Smooth muscle cell (in vitro differentiated cells): ENCODE data around the gene SLC16A8. TPM values are rescaled to one million over a fixed set of nuclear protein-coding genes. Genes with fewer than 3 reads are reported as not detected.

Source experiments
- DNase-seq: peaks from one replicate; lab custom pipeline; 2025; ENCODE audit not compliant: unreplicated experiment; lab: John Stamatoyannopoulos, UW
- H2AFZ ChIP-seq: fragments of 200-600 bp; sonication (generic); 2 replicates; pipeline ENCODE4 v1.6.0; 2016; ENCODE audit warnings: antibody characterized with exemption, low read depth, mild to moderate bottlenecking
- H3F3A ChIP-seq: fragments of 200-600 bp; sonication (generic); 2 replicates; pipeline ENCODE4 v1.6.0; 2017; ENCODE audit warnings: antibody characterized with exemption, low read depth
- H3K27ac ChIP-seq: fragments of 200-600 bp; sonication (generic); 2 replicates; pipeline ENCODE4 v1.5.1; 2016; ENCODE audit warnings: low read depth, mild to moderate bottlenecking
- H3K27me3 ChIP-seq: fragments of 200-600 bp; sonication (generic); 2 replicates; pipeline ENCODE4 v1.6.1; 2016; ENCODE audit warnings: low read depth, mild to moderate bottlenecking
- H3K36me3 ChIP-seq: fragments of 200-600 bp; sonication (generic); 2 replicates; pipeline ENCODE4 v1.5.1; 2016; ENCODE audit warnings: low read depth
- H3K4me1 ChIP-seq: fragments of 200-600 bp; sonication (generic); 2 replicates; pipeline ENCODE4 v1.5.1; 2016; ENCODE audit warnings: low read depth
- H3K4me2 ChIP-seq: fragments of 200-600 bp; sonication (generic); 2 replicates; pipeline ENCODE4 v1.6.0; 2016; ENCODE audit warnings: mild to moderate bottlenecking
- H3K4me3 ChIP-seq: fragments of 200-600 bp; sonication (generic); 2 replicates; pipeline ENCODE4 v1.5.1; 2016; ENCODE audit warnings: mild to moderate bottlenecking
- H3K79me2 ChIP-seq: fragments of 200-600 bp; sonication (generic); 2 replicates; pipeline ENCODE4 v1.6.0; 2016; ENCODE audit warnings: low read depth, mild to moderate bottlenecking
- H3K9ac ChIP-seq: fragments of 200-600 bp; sonication (generic); 2 replicates; pipeline ENCODE4 v1.6.0; 2016; ENCODE audit warnings: low read depth
- H3K9me3 ChIP-seq: fragments of 200-600 bp; sonication (generic); replicated peaks from 2 replicates; pipeline ENCODE4 v1.5.1; 2016; ENCODE audit warnings: low read depth
- H4K20me1 ChIP-seq: fragments of 200-600 bp; sonication (generic); 2 replicates; pipeline ENCODE4 v1.6.0; 2016; ENCODE audit warnings: low read depth
- WGBS: methylation state at CpG from one replicate; pipeline ENCODE4 v1.1.7; 2016; ENCODE audit warnings: low lambda C conversion rate; 5-methylcytosine and 5-hydroxymethylcytosine counted together
- polyA plus RNA-seq: library from polyadenylated mRNA; unstranded; fragments of >200 nt; fragmentation: Nextera tagmentation; extraction: Ambion mirVana; gene quantifications from 2 replicates; pipeline ENCODE4 v1.2.1, GENCODE V29; 2016
- total RNA-seq: library from RNA; depleted of rRNA; stranded (reverse); fragments of >200 nt; gene quantifications from 2 replicates; pipeline ENCODE4 v1.2.3, GENCODE V29; 2014
- TF ChIP-seq, protein P1 (sequence below): fragments of 200-600 bp; sonication (generic); IDR thresholded peaks from 2 replicates; pipeline ENCODE4 v1.5.1; 2017; ENCODE audit warnings: borderline replicate concordance, mild to moderate bottlenecking, antibody characterized with exemption; ENCODE audit not compliant: insufficient read depth, poor library complexity, severe bottlenecking

Gene SLC16A8
- total and polyA plus RNA-seq, 2 experiments from 2014 or later: 0.93 TPM; not detected in 1

DNA sequence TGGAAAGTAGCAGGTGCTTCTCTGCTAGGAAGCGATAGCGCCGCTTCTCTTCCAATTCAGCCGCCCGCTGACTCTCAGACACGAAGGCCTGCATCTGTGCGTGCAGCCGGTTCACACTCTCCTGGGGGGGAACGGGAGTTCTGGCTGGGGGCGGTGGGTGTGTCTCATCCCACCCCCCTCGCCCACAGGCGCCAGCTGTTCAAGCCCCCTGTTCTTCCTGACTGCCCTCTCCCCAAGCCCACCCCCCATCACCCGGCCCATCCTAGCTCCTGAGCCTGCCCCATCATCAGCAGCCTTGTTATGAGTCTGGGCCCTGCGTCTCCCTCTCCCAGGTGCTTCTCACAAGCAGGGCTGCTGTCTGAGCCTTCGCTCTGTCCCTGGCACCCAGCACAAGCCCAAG is 13.1 kb upstream of the SLC16A8 start:
- H3K4me3 ChIP-seq: no peak overlapping the region

DNA sequence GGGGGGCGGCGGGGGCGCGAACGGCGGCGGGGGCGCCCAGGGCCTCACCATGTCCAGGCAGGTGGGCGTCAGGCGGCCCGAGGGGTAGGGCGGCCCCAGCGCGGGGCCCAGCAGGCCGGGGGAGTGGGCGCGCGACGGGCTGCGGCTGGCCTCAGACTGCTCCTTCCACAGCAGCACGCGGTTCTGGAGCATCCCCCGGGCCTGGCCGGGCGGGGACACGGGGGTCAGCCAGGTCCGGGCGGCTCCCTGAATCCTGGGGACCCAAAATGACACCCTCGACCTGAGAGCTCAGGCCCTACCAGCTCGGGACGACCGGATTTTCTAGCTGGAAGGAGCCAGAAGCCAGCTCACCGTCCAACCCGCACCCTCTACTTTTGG is 5.5 kb upstream of the SLC16A8 start:
- no peaks in the 10 kb centered on the region for H3K79me2 ChIP-seq
- H3K9me3 ChIP-seq: no peaks in the 10 kb centered on the region
- no peaks in the 10 kb centered on the region for H3F3A ChIP-seq
- peaks cover 7% of the 10 kb centered on the region for H3K4me1 ChIP-seq
- no peak overlapping the region for H3K27ac ChIP-seq
- H4K20me1 ChIP-seq: no peaks in the 10 kb centered on the region
- DNase-seq: no peak
- H3K9ac ChIP-seq: no peak overlapping the region
- no peak overlapping the region for H2AFZ ChIP-seq
- 56% methylated on average over 18 of the region's 34 CpGs for WGBS
- H3K36me3 ChIP-seq: no peaks in the 10 kb centered on the region
- no peak overlapping the region for H3K4me3 ChIP-seq
- TF ChIP-seq, protein P1, sequence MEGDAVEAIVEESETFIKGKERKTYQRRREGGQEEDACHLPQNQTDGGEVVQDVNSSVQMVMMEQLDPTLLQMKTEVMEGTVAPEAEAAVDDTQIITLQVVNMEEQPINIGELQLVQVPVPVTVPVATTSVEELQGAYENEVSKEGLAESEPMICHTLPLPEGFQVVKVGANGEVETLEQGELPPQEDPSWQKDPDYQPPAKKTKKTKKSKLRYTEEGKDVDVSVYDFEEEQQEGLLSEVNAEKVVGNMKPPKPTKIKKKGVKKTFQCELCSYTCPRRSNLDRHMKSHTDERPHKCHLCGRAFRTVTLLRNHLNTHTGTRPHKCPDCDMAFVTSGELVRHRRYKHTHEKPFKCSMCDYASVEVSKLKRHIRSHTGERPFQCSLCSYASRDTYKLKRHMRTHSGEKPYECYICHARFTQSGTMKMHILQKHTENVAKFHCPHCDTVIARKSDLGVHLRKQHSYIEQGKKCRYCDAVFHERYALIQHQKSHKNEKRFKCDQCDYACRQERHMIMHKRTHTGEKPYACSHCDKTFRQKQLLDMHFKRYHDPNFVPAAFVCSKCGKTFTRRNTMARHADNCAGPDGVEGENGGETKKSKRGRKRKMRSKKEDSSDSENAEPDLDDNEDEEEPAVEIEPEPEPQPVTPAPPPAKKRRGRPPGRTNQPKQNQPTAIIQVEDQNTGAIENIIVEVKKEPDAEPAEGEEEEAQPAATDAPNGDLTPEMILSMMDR: no peak
- H3K4me2 ChIP-seq: peak overlapping the region; percentile 74
- H3K27me3 ChIP-seq: no peaks in the 10 kb centered on the region

More for the DNA sequence above, 13.1 kb upstream of the SLC16A8 start:
- TF ChIP-seq, protein P1: no peak
- no peak for DNase-seq
- Histone ChIP-seq H3F3A (no peaks in the 10 kb centered on the region), H3K4me2 (peak overlapping the region; percentile 13), H3K9ac (no peak overlapping the region), H3K79me2 (no peaks in the 10 kb centered on the region), H3K27me3 (no peaks in the 10 kb centered on the region), H3K36me3 (no peaks in the 10 kb centered on the region), H3K27ac (no peak overlapping the region), H2AFZ (no peak overlapping the region), H3K4me1 (no peaks in the 10 kb centered on the region), H3K9me3 (no peaks in the 10 kb centered on the region), H4K20me1 (no peaks in the 10 kb centered on the region)
- WGBS: 74% methylated on average over 2 of the region's 15 CpGs

DNA sequence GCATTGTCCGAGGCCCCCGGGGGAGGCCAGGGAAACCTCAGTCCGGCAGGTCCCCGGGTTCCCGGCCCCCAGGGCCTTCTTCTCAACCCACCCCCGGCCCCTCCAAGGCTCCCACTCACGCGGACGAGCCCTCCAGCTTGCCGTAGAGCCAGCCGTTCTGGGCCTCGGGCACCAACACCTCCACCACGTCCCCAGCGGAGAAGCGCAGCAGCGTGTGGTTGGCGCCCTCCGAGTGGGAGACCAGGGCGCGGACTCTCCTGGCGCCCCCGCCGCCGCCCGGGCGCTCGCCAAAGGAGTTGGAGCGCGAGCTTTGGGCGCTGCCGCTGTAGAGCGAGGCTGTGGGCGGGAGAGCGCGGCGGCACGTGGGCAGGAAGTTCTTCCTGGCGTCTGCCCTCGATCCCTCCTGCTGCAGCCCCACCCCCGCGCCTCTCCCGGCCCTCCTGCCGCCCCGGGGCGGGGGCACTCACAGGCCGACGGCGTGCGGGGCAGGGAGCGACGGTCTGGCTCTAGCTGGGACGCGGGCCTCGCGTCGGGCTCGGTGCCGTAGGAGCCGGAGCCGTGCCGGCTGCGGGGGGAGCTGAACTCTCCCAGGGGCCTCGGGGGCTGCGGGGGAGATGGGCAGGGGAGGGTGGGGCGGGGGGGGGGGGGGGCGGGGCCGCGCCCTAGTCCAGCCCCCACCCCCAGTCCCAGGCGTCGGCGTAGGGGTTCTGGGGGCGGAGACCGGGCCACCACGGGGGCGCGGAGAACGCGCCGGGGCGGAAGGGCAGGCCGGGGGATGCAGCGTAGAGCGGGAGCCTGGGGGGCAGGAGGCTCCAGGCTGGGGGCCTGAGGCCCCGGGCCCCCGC is 4.9 kb upstream of the SLC16A8 start:
- WGBS: 39% methylated on average over 33 of the region's 85 CpGs
- H3F3A ChIP-seq: no peaks in the 10 kb centered on the region
- H3K27ac ChIP-seq: no peak overlapping the region
- H3K4me2 ChIP-seq: peak overlapping the region; percentile 74
- H3K9me3 ChIP-seq: no peaks in the 10 kb centered on the region
- H3K36me3 ChIP-seq: no peaks in the 10 kb centered on the region
- H3K4me1 ChIP-seq: peaks cover 12% of the 10 kb centered on the region
- H3K9ac ChIP-seq: no peak overlapping the region
- no peak overlapping the region for H2AFZ ChIP-seq
- DNase-seq: no peak
- no peaks in the 10 kb centered on the region for H3K27me3 ChIP-seq
- H3K79me2 ChIP-seq: no peaks in the 10 kb centered on the region
- TF ChIP-seq, protein P1: no peak
- H3K4me3 ChIP-seq: peak overlapping the region; percentile 10
- H4K20me1 ChIP-seq: no peaks in the 10 kb centered on the region

DNA sequence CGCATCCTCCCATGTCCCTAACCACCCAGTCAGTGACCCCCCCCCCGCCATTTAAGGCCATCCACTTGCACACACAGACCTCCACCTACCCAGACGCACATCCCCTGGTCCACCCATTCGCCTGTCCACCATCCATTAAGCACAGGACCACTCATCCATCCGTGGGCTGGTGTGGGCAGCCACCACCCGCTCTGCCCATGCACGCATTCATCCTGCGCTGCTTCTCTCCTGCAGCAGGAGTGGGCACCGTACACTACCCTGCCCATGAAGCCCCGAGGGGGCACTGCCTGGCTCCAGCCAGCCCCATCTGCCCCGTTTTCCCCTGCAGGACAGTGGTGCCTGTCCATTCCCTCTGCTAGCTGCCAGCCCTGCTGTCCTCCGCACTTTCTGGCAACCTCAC is 3.9 kb upstream of the SLC16A8 start:
- Histone ChIP-seq H3K27me3 (no peaks in the 10 kb centered on the region), H2AFZ (no peak overlapping the region), H3K9me3 (no peaks in the 10 kb centered on the region), H3K27ac (no peak overlapping the region), H3K4me2 (no peak overlapping the region), H4K20me1 (no peaks in the 10 kb centered on the region), H3K9ac (no peak overlapping the region), H3F3A (no peaks in the 10 kb centered on the region), H3K36me3 (no peaks in the 10 kb centered on the region), H3K4me1 (peaks cover 18% of the 10 kb centered on the region), H3K4me3 (no peak overlapping the region), H3K79me2 (no peaks in the 10 kb centered on the region)
- no peak for DNase-seq
- TF ChIP-seq, protein P1: no peak
- 93% methylated on average over 10 of the region's 12 CpGs for WGBS
